ENCODE results near the gene KCND3.

DNA sequence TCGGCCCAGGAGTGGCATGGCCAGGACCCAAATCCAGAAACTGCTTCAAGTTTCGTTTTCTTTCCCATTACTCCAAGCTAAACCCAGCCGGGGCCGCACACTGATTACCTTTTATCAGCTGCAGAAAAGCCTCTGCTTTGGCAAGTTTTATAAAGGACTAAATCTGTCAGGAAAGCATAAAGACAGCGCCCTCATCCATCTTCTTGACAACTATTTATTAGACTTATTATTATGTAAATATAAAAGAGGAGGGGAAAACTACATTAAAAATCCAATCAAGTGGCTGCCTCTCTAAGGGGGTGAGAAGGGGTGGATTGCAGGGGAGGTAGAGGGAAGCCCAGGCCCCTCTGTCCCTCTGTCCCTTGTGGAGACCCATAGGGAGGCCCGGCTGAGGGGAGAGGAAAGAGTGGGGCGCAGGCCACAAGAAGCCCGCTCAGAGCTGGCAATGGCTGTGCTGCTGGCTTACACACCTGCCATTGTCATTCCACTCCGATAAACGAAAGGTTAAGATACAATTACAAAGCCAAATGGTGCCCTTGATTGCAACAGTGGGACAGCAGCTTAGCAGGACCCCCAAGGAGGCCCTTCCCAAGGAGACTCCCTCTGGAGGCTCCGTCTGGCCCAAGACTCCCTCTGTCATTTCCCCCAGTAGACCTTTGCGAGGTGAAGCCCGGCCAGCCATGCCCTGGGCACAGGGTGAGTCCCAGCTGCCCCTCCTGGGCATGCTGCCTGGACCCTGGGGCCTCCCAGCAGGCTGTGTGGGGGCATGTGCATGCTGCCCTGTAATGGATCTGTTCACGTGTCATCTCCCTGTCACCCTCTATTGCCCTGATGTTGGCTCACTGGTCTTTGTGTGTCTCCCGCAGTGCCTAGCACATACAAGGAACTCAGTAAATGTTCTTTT, 45.4 kb downstream of the KCND3 start:
- TF ChIP-seq MAZ (IDR thresholded peaks at IDR 0.05; ENCODE audit: borderline replicate concordance, low read depth, low read length) (no peak), CEBPB (IDR thresholded peaks at IDR 0.05; ENCODE audit: low read depth, low read length) (no peak), RCOR1 (IDR thresholded peaks at IDR 0.05; ENCODE audit: insufficient replicate concordance, low read length) (no peak), MAFK (IDR thresholded peaks at IDR 0.05; ENCODE audit: low read depth, low read length) (no peak), NFE2L2 (IDR thresholded peaks at IDR 0.05; ENCODE audit: low read depth, low read length) (no peak), SMC3 (IDR thresholded peaks at IDR 0.05; ENCODE audit: low read depth, low read length) (no peak), CHD1 (IDR thresholded peaks at IDR 0.05; ENCODE audit: low read depth, low read length) (no peak), POLR2A (IDR thresholded peaks at IDR 0.05; ENCODE audit: low read depth, low read length) (no peak), RAD21 (IDR thresholded peaks at IDR 0.05; ENCODE audit: low read length) (no peak), MXI1 (IDR thresholded peaks at IDR 0.05; ENCODE audit: borderline replicate concordance, low read depth, low read length) (no peak), BHLHE40 (IDR thresholded peaks at IDR 0.05; ENCODE audit: low read depth, low read length) (no peak)
- TF ChIP-seq, protein P1, sequence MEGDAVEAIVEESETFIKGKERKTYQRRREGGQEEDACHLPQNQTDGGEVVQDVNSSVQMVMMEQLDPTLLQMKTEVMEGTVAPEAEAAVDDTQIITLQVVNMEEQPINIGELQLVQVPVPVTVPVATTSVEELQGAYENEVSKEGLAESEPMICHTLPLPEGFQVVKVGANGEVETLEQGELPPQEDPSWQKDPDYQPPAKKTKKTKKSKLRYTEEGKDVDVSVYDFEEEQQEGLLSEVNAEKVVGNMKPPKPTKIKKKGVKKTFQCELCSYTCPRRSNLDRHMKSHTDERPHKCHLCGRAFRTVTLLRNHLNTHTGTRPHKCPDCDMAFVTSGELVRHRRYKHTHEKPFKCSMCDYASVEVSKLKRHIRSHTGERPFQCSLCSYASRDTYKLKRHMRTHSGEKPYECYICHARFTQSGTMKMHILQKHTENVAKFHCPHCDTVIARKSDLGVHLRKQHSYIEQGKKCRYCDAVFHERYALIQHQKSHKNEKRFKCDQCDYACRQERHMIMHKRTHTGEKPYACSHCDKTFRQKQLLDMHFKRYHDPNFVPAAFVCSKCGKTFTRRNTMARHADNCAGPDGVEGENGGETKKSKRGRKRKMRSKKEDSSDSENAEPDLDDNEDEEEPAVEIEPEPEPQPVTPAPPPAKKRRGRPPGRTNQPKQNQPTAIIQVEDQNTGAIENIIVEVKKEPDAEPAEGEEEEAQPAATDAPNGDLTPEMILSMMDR (conservative IDR thresholded peaks at IDR 0.05; ENCODE audit: low read depth, low read length) = no peak
- TF ChIP-seq, protein P2, sequence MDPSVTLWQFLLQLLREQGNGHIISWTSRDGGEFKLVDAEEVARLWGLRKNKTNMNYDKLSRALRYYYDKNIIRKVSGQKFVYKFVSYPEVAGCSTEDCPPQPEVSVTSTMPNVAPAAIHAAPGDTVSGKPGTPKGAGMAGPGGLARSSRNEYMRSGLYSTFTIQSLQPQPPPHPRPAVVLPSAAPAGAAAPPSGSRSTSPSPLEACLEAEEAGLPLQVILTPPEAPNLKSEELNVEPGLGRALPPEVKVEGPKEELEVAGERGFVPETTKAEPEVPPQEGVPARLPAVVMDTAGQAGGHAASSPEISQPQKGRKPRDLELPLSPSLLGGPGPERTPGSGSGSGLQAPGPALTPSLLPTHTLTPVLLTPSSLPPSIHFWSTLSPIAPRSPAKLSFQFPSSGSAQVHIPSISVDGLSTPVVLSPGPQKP (IDR thresholded peaks at IDR 0.05; ENCODE audit: borderline replicate concordance, low read depth, low read length) = no peak
- TF ChIP-seq, protein P3, sequence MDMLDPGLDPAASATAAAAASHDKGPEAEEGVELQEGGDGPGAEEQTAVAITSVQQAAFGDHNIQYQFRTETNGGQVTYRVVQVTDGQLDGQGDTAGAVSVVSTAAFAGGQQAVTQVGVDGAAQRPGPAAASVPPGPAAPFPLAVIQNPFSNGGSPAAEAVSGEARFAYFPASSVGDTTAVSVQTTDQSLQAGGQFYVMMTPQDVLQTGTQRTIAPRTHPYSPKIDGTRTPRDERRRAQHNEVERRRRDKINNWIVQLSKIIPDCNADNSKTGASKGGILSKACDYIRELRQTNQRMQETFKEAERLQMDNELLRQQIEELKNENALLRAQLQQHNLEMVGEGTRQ (IDR thresholded peaks at IDR 0.05; ENCODE audit: low read depth, low read length) = no peak

Data from IMR-90 (cell line).